ENCODE data around the gene S100PBP. TPM values are rescaled to one million over a fixed set of nuclear protein-coding genes. Genes with fewer than 3 reads are reported as not detected.
A peak's percentile ranks its signal among the peaks of the same experiment; 100 is the strongest.

Gene S100PBP
- total and polyA plus RNA-seq, 2 of the 13 experiments (the other 11 are each of a cell fraction or from before 2014, with no cell fraction given), result 20.4 to 26.1 TPM

DNA sequence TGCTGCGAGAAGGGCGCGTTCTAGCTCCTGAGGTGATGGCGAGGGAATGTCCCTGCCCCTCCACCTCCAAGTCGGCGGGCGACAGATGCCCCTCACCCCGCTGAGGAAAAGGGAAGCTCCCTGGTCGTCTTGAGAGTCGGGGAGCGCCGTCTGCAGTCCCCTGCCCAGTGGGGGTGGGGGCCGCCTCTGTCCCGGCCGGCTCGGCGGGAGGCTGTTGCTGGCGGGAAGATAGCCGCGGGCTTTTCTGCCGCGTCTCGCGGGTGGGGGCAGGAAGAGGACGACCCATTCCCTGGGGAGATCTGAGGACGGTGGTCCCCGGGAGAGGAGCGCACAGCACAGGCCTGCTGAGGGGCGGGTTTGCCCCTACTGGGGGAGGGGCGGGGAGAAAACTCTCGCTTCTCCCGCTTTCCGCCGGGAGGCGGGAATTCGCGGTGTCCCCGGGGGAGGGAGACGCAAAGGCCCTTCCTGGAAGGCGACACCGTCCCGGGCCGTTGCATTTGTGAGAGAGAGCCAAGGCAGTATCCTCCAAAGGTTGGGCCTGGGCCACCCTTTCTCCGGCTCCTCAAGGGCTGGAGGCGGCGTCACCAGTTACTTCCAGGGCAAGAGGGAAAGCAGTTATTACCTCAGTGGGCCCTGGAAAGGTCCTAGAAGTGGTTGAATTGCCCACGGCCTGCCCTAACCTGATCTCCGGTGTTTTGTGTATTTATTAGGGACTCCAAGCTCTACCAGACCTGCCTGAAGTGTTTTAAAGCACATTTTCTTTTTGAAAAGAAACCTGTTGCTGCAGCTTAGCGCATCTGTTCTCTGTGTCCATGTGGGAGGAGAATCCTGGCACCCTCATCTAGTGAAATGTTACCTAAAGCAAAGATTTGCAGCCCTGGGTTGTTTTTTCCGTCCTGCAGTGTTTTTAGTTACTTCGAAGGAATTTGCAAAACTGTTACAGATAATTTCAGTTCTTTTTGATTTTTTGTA, 648 bp downstream of the S100PBP start (continued):
- TF ChIP-seq GABPB1 (CRISPR knock-in tag; IDR thresholded peaks at IDR 0.05) (peak; percentile 19; the same call in 1 of the 2 replicates), ZSCAN30 (CRISPR knock-in tag; IDR thresholded peaks at IDR 0.05) (no peak), GTF2F1 (IDR thresholded peaks at IDR 0.05; ENCODE audit: low read length) (no peak), ZNF841 (CRISPR knock-in tag; IDR thresholded peaks at IDR 0.05; ENCODE audit: borderline replicate concordance) (no peak), ATM (IDR thresholded peaks at IDR 0.05; ENCODE audit: borderline replicate concordance) (no peak), ZNF501 (CRISPR knock-in tag; IDR thresholded peaks at IDR 0.05) (no peak), ISL2 (CRISPR knock-in tag; IDR thresholded peaks at IDR 0.05) (no peak), RELA (CRISPR knock-in tag; IDR thresholded peaks at IDR 0.05) (no peak), ZNF33B (CRISPR knock-in tag; IDR thresholded peaks at IDR 0.05) (peak; percentile 26; the same call in 1 of the 2 replicates), ZFP37 (CRISPR knock-in tag; IDR thresholded peaks at IDR 0.05; ENCODE audit: borderline replicate concordance) (0 out of 2 replicates have a peak, but pooled peaks have one; percentile 20), ZNF484 (CRISPR knock-in tag; IDR thresholded peaks at IDR 0.05; ENCODE audit: borderline replicate concordance, low read depth) (no peak), GZF1 (CRISPR knock-in tag; IDR thresholded peaks at IDR 0.05) (no peak), SOX13 (IDR thresholded peaks at IDR 0.05) (no peak), SOX13 (CRISPR knock-in tag; conservative IDR thresholded peaks at IDR 0.05 in 1 of 2, IDR thresholded peaks at IDR 0.05 in 1 of 2) (no peak), PRMT3 (CRISPR knock-in tag; IDR thresholded peaks at IDR 0.05; ENCODE audit: borderline replicate concordance, low read depth) (no peak), ZNF10 (CRISPR knock-in tag; IDR thresholded peaks at IDR 0.05; ENCODE audit: borderline replicate concordance, low read depth) (no peak), GATAD2A (CRISPR knock-in tag; IDR thresholded peaks at IDR 0.05) (peak; percentile 16; the same call in 1 of the 2 replicates)
- TF ChIP-seq, protein P1, sequence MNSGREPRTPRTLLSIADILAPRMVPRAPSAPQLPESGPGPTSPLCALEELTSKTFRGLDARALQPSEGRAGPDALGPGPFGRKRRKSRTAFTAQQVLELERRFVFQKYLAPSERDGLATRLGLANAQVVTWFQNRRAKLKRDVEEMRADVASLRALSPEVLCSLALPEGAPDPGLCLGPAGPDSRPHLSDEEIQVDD (CRISPR knock-in tag; IDR thresholded peaks at IDR 0.05; ENCODE audit: borderline replicate concordance), result no peak
- TF ChIP-seq, protein P2, sequence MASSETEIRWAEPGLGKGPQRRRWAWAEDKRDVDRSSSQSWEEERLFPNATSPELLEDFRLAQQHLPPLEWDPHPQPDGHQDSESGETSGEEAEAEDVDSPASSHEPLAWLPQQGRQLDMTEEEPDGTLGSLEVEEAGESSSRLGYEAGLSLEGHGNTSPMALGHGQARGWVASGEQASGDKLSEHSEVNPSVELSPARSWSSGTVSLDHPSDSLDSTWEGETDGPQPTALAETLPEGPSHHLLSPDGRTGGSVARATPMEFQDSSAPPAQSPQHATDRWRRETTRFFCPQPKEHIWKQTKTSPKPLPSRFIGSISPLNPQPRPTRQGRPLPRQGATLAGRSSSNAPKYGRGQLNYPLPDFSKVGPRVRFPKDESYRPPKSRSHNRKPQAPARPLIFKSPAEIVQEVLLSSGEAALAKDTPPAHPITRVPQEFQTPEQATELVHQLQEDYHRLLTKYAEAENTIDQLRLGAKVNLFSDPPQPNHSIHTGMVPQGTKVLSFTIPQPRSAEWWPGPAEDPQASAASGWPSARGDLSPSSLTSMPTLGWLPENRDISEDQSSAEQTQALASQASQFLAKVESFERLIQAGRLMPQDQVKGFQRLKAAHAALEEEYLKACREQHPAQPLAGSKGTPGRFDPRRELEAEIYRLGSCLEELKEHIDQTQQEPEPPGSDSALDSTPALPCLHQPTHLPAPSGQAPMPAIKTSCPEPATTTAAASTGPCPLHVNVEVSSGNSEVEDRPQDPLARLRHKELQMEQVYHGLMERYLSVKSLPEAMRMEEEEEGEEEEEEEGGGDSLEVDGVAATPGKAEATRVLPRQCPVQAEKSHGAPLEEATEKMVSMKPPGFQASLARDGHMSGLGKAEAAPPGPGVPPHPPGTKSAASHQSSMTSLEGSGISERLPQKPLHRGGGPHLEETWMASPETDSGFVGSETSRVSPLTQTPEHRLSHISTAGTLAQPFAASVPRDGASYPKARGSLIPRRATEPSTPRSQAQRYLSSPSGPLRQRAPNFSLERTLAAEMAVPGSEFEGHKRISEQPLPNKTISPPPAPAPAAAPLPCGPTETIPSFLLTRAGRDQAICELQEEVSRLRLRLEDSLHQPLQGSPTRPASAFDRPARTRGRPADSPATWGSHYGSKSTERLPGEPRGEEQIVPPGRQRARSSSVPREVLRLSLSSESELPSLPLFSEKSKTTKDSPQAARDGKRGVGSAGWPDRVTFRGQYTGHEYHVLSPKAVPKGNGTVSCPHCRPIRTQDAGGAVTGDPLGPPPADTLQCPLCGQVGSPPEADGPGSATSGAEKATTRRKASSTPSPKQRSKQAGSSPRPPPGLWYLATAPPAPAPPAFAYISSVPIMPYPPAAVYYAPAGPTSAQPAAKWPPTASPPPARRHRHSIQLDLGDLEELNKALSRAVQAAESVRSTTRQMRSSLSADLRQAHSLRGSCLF (CRISPR knock-in tag; IDR thresholded peaks at IDR 0.05; ENCODE audit: borderline replicate concordance), result no peak; the same call in 1 of the 2 replicates
- TF ChIP-seq, protein P3, sequence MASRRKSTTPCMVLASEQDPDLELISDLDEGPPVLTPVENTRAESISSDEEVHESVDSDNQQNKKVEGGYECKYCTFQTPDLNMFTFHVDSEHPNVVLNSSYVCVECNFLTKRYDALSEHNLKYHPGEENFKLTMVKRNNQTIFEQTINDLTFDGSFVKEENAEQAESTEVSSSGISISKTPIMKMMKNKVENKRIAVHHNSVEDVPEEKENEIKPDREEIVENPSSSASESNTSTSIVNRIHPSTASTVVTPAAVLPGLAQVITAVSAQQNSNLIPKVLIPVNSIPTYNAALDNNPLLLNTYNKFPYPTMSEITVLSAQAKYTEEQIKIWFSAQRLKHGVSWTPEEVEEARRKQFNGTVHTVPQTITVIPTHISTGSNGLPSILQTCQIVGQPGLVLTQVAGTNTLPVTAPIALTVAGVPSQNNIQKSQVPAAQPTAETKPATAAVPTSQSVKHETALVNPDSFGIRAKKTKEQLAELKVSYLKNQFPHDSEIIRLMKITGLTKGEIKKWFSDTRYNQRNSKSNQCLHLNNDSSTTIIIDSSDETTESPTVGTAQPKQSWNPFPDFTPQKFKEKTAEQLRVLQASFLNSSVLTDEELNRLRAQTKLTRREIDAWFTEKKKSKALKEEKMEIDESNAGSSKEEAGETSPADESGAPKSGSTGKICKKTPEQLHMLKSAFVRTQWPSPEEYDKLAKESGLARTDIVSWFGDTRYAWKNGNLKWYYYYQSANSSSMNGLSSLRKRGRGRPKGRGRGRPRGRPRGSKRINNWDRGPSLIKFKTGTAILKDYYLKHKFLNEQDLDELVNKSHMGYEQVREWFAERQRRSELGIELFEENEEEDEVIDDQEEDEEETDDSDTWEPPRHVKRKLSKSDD (CRISPR knock-in tag; IDR thresholded peaks at IDR 0.05; ENCODE audit: low read depth), result no peak
